GM12865 (cell line): ENCODE measurements around the gene PIK3CB.

Experiments used
- DNase-seq: peaks from one replicate; pipeline ENCODE4 v3.0.0; 2010; ENCODE audit warnings: low read depth
- H3K4me3 ChIP-seq: 2 replicates; pipeline ENCODE4 v1.5.1; 2011; ENCODE audit warnings: mild to moderate bottlenecking, low read depth, low read length, control low read depth
- CTCF ChIP-seq: IDR thresholded peaks from 2 replicates; pipeline ENCODE4 v1.5.1; 2011; ENCODE audit warnings: low read length, control low read depth, low read depth, inconsistent platforms; ENCODE audit not compliant: insufficient read depth; ENCODE audit errors: missing control alignments

The PIK3CB gene

GRCh38 chr3:138717348-138717747 lies 117.4 kb downstream of the PIK3CB start:
- H3K4me3 ChIP-seq, result no peak overlapping the region
- DNase-seq, result peak; percentile 40
- TF ChIP-seq CTCF, result no peak

DNA sequence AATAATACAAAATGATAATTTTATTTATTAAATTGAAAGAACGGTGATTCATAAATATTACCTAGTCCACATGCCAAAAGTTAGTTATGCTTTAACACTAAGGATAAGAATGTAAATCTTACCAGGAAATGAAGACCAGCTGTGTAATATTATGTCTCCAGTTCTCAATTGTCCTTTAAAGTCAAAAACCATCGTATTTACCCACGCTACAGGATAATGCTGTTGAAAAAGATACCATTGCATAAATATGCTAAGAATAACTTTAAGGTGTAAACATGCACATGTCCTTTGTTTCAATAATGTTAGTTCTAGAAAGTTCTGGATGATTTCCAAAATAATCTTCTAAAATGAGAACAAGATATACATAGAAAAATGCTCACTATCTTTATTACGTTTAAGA lies 122.6 kb downstream of the PIK3CB start:
- no peak for TF ChIP-seq CTCF
- no peak overlapping the region for H3K4me3 ChIP-seq
- DNase-seq, result no peak

GRCh38 chr3:138705675-138706074 lies 129.1 kb downstream of the PIK3CB start:
- no peak overlapping the region for H3K4me3 ChIP-seq
- no peak for TF ChIP-seq CTCF
- DNase-seq, result no peak

- H3K4me3 ChIP-seq, result no peak overlapping the region
- no peak for DNase-seq
- no peak for TF ChIP-seq CTCF
Observed at GRCh38 chr3:138696666-138697370, 137.9 kb downstream of the PIK3CB start.

GRCh38 chr3:138694287-138695007 lies 140.3 kb downstream of the PIK3CB start:
- no peak for TF ChIP-seq CTCF
- DNase-seq, result no peak
- no peak overlapping the region for H3K4me3 ChIP-seq

GRCh38 chr3:138692152-138692551 lies 142.6 kb downstream of the PIK3CB start:
- no peak for TF ChIP-seq CTCF
- no peak overlapping the region for H3K4me3 ChIP-seq
- no peak for DNase-seq
